ENCODE data around the gene PRSS21. TPM values are rescaled to one million over a fixed set of nuclear protein-coding genes. Genes with fewer than 3 reads are reported as not detected.

The PRSS21 gene
- total and polyA plus RNA-seq, 4 donors: 0.18 to 1.0 (median 0.26) TPM; not detected in 1

GRCh38 chr16:2775765-2776499 is 41.1 kb upstream of the PRSS21 start (continued):
- TF ChIP-seq REST (IDR thresholded peaks at IDR 0.05): no peak
- no peak for TF ChIP-seq HNF4G (IDR thresholded peaks at IDR 0.05)

- Histone ChIP-seq H3K27ac (ENCODE audit: low read depth in 1 of 2, low read length in 2 of 2) (peak overlapping the region; percentile 17 to 38), H3K4me3 (ENCODE audit: low read depth in 1 of 3, low read length in 3 of 3) (peak overlapping the region; percentile 86 to 93 (median 90)), H3K4me1 (ENCODE audit: control insufficient read depth in 4 of 4, insufficient read depth in 4 of 4, low read length in 3 of 4) (peaks cover 10 to 26% (median 18%) of the 10 kb centered on the region in 4 donors), H3K9ac (ENCODE audit: low read depth in 1 of 2, low read length in 2 of 2) (peak overlapping the region; percentile 33 to 72), H3K36me3 (ENCODE audit: control insufficient read depth in 4 of 4, insufficient read depth in 3 of 4, low read depth in 1 of 4, low read length in 3 of 4) (peaks cover 3 to 23% (median 7%) of the 10 kb centered on the region in 4 donors), H3K9me3 (ENCODE audit: control insufficient read depth in 4 of 4, low read length in 3 of 4) (no peaks in the 10 kb centered on the region), H3K27me3 (ENCODE audit: control insufficient read depth in 4 of 4, insufficient read depth in 4 of 4, low read length in 3 of 4) (no peaks in the 10 kb centered on the region)
- under 1% methylated on average over 72 of the region's 72 CpGs for WGBS
- no peak for TF ChIP-seq CTCF (IDR thresholded peaks at IDR 0.05; ENCODE audit: low read depth, low read length, missing input control)
- TF ChIP-seq MAX (IDR thresholded peaks at IDR 0.05): no peak
- TF ChIP-seq ZBTB33 (IDR thresholded peaks at IDR 0.05): no peak
- no peak for TF ChIP-seq ATF3 (IDR thresholded peaks at IDR 0.05)
- TF ChIP-seq FOXA1 (IDR thresholded peaks at IDR 0.05): no peak
- no peak for TF ChIP-seq HNF4G (IDR thresholded peaks at IDR 0.05)
- no peak for TF ChIP-seq NR2F2 (IDR thresholded peaks at IDR 0.05)
- TF ChIP-seq REST (IDR thresholded peaks at IDR 0.05): no peak
- DNase-seq (ENCODE audit: low spot score): peak; percentile 59
Measured at GRCh38 chr16:2776500-2777139, 40.4 kb upstream of the PRSS21 start.

All from liver (tissue), 9 donors.